ENCODE data around the gene TMEM240. TPM values are rescaled to one million over a fixed set of nuclear protein-coding genes. Genes with fewer than 3 reads are reported as not detected.
"Not testable (repeated sequence)": the region's sequence is repeated elsewhere in the genome, so short reads cannot be mapped to it uniquely, and the experiment has no call there.

Gene TMEM240
- total and polyA plus RNA-seq, 9 of the 15 experiments (the other 6 are each of a cell fraction or from before 2014, with no cell fraction given): 0.24 to 2.0 (median 0.69) TPM; not detected in 5

GRCh38 chr1:1505366-1505798 is 35.0 kb downstream of the TMEM240 start (continued):
- TF ChIP-seq ARID4B (CRISPR knock-in tag; IDR thresholded peaks at IDR 0.05) (0 out of 2 replicates have a peak, but pooled peaks have one; percentile 57), ZBTB40 (IDR thresholded peaks at IDR 0.05) (peak; percentile 79), KDM1A (IDR thresholded peaks at IDR 0.05) (0 out of 4 replicates have a peak, but pooled peaks of 1 of the 2 experiments have one; percentile 1), DEAF1 (CRISPR knock-in tag; IDR thresholded peaks at IDR 0.05) (0 out of 2 replicates have a peak, but pooled peaks have one; percentile 34), LEF1 (IDR thresholded peaks at IDR 0.05) (0 out of 2 replicates have a peak, but pooled peaks have one; percentile 1)
- not testable (repeated sequence) for TF ChIP-seq ZBTB40 (CRISPR knock-in tag; IDR thresholded peaks at IDR 0.05)
